Renal pelvis (tissue), 12 donors: ENCODE results near the gene OR5L2. TPM values are rescaled to one million over a fixed set of nuclear protein-coding genes. Genes with fewer than 3 reads are reported as not detected.
"Not testable (repeated sequence)": the region's sequence is repeated elsewhere in the genome, so short reads cannot be mapped to it uniquely, and the experiment has no call there.

Experiments used
- DNase-seq: peaks from one replicate; pipeline ENCODE4 v3.0.0-alpha.2; 2013
- long read RNA-seq, 16 experiments: transcript quantifications; one replicate each; lab custom pipeline, GENCODE V29; 2026
- polyA plus RNA-seq, 3 donors: library from polyadenylated mRNA; unstranded; fragments of 120-200 nt; gene quantifications; one replicate each; pipeline ENCODE4 v1.2.1, GENCODE V29; 2013; ENCODE audit not compliant: insufficient read length in 3 of 3

OR5L2 gene
- not detected for polyA plus RNA-seq
- long read RNA-seq, donor 1, result 0 reads
- long read RNA-seq, donor 2, result 0 reads
- long read RNA-seq, donor 3, result 0 reads
- long read RNA-seq, donor 4, result 0 reads
- long read RNA-seq, donor 5, result 0 reads
- long read RNA-seq, donor 6, result 0 reads
- long read RNA-seq, donor 7, result 0 reads
- long read RNA-seq, donor 8, result 0 reads
- long read RNA-seq, donor 9, result 0 reads
- long read RNA-seq, donor 10, result 0 reads
- long read RNA-seq, donor 11, result 0 reads
- long read RNA-seq, donor 12, result 0 reads
- long read RNA-seq, donor 13, result 0 reads
- long read RNA-seq, donor 14, result 0 reads
- long read RNA-seq, donor 15, result 0 reads
- long read RNA-seq, donor 16, result 0 reads

GRCh38 chr11:55826919-55827318 lies at the start of gene OR5L2:
OR5L2 (plus strand) TSS chr11:55827219; CDS start chr11:55827219, 0 bp downstream.
- no peak for DNase-seq

DNA sequence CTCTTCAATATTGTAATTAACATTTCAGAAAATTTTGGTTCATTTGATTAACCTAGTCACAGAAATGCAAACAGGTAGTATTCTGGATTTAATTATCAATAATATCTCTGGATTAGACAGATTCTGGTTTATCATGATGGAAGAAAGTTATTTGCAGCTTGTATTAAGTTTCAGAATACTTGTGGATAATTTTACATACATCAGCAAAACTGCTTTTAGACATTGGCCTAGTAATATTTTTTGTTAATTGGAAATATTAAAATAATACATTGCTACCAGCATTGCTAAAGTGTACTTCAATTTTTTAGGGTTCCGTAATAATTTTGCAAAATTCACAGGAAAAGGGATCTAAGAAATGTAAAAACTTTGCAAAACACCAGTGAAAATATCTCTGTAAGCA lies 35.4 kb upstream of the OR5L2 start:
- no peak for DNase-seq

GRCh38 chr11:55793321-55793720 lies 33.7 kb upstream of the OR5L2 start:
- no peak for DNase-seq

DNA sequence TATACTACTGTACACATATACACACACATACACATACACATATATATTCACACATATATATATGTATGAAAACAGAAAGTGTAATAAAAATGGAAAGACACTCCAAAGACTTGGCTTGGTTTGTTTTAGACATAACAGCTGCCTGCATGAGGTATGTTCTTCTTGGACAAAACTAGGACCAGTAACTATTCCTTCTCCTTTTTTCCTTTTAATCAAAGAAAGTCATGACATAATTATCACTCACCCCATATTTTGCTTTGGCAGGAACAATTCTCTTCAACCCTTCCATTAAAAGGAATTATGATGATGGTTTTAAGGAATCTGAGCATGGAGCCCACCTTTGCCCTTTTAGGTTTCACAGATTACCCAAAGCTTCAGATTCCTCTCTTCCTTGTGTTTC lies 31.8 kb upstream of the OR5L2 start, which contains the start of gene OR5D14:
Gene OR5D14, plus strand, starts transcription at position 301 of the 400 bp plus-strand sequence. Its CDS starts 0 bp downstream, at position 301.
- no peak for DNase-seq

DNA sequence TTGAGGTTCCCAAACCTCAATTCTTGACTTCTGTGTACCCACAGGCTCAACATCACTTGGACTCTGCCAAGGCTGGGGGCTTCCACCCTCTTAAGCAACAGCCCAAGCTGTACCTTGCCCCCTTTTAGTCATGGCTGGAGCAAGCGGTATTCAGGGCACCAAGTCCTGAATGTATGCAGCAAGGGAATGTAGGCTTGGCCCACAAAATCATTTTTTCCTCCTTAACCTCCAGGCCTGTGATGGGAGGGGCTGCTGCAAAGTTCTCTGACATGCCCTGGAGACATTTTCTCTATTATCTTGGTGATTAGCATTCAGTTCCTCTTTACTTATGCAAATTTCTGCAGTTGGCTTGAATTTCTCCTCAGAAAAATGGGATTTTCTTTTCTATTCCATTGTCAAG lies 20.8 kb upstream of the OR5L2 start:
- DNase-seq, result no peak

- no peak for DNase-seq
Measured at GRCh38 chr11:55811067-55811466, 16.0 kb upstream of the OR5L2 start, which contains the start of gene OR5L1. OR5L1 (plus strand) TSS chr11:55811367; CDS start chr11:55811467, 100 bp downstream.

DNA sequence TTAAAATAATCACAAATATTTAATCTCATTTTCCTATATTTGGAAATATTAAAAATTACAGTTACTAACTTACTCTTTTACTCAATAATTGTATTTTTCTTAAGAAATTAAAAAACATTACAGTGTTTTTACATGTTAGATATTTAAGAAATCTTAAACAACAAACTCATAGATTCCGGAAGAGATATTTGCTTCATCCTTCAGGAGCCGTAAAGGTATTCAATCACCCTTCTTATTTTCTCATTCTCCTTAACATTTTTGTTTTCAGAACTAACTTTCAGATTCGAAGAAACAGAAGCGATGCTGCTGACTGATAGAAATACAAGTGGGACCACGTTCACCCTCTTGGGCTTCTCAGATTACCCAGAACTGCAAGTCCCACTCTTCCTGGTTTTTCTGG lies 7.7 kb upstream of the OR5L2 start, which contains the start of gene OR5D18:
Gene OR5D18, plus strand, starts transcription at position 301 of the 400 bp plus-strand sequence. Its CDS starts 0 bp downstream, at position 301.
- no peak for DNase-seq

DNA sequence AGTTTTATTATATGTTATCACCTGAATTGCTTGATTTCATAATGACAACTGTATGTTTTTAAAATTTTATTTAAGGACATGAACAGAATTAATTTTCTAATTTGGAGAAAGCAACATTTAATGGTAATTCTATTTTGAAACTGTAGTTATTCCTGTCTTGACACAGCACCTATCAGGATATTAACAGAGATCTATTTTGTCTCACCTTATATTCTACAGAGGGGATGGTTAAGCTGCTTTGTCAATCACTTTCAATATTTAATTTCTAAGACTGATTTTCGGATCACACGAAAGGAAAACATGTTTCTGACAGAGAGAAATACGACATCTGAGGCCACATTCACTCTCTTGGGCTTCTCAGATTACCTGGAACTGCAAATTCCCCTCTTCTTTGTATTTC lies 11.4 kb downstream of the OR5L2 start, which contains the start of gene OR5D16:
Gene OR5D16, plus strand, starts transcription at position 301 of the 400 bp plus-strand sequence. Its CDS starts 0 bp downstream, at position 301.
- DNase-seq, result no peak

GRCh38 chr11:55847453-55847852 lies 20.4 kb downstream of the OR5L2 start:
- DNase-seq, result no peak

GRCh38 chr11:55849037-55849436 lies 22.0 kb downstream of the OR5L2 start:
- DNase-seq, result no peak

GRCh38 chr11:55852141-55852540 lies 25.1 kb downstream of the OR5L2 start:
- no peak for DNase-seq

DNA sequence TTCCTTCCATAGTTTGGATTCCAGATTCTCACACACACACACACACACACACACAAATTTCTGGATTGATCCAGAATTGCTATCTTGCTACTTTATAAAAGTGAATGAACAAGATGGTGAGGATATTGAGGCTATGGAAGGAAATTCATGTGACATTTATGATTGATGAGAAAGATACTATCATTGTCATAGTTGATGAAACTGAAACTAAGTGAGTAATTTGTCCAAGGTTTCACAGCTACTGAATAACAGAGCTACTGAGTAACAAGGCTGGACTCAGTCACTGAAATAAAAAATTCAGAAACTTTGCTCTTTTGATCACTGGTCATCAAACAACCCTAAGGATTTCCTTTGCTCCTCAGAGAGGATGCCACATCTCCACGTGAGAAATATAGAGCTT lies 27.7 kb downstream of the OR5L2 start:
- DNase-seq, result no peak

DNA sequence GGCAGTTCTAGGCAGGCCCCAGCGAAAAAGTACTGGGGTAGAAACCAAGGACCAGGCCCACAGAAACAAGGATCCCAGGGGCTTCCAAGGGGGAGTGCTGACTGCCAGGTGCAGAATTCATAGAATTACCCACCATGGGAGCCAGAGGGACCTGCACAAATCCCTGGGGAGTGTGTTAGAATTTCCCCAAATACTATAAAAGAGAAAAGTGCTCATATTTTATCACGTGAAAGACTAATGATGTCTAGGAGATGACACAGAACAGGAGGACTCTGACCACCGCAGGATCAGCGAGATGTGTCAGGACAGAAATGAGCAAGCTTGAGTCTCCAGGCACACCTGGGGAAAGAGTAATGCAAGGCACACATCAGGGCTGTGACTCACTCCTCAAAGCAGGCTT lies 40.3 kb downstream of the OR5L2 start:
- DNase-seq, result not testable (repeated sequence)

GRCh38 chr11:55872731-55873130 lies 45.7 kb downstream of the OR5L2 start:
- not testable (repeated sequence) for DNase-seq

GRCh38 chr11:55873146-55873545 lies 46.1 kb downstream of the OR5L2 start:
- DNase-seq, result not testable (repeated sequence)

Other genes starting within 250 kb of the OR5L2 start
- not detected for gene OR4C11, start 219.6 kb upstream of the OR5L2 start, polyA plus RNA-seq
- gene OR4P4, start 192.1 kb upstream of the OR5L2 start, polyA plus RNA-seq, result under 1 TPM; 0.06 to 0.21 (median 0.13) TPM
- gene OR4S2, start 178.9 kb upstream of the OR5L2 start, polyA plus RNA-seq, result not detected
- gene OR4C6, start 165.0 kb upstream of the OR5L2 start, polyA plus RNA-seq, result not detected
- gene OR5D13, start 53.8 kb upstream of the OR5L2 start, polyA plus RNA-seq, result not detected
- not detected for gene OR5D14, start 31.7 kb upstream of the OR5L2 start, polyA plus RNA-seq
- gene OR5L1, start 15.9 kb upstream of the OR5L2 start, polyA plus RNA-seq, result not detected
- not detected for gene OR5D18, start 7.6 kb upstream of the OR5L2 start, polyA plus RNA-seq
- gene OR5D16, start 11.5 kb downstream of the OR5L2 start, polyA plus RNA-seq, result not detected
- not detected for gene TRIM51, start 56.1 kb downstream of the OR5L2 start, polyA plus RNA-seq
- not detected for gene OR5W2, start 87.4 kb downstream of the OR5L2 start, polyA plus RNA-seq
- not detected for gene OR5I1, start 109.2 kb downstream of the OR5L2 start, polyA plus RNA-seq
- not detected for gene OR10AG1, start 142.7 kb downstream of the OR5L2 start, polyA plus RNA-seq
- not detected for gene OR5F1, start 167.4 kb downstream of the OR5L2 start, polyA plus RNA-seq
- under 1 TPM in 2 of 3 donors, not detected in 1; 0.06 to 0.09 TPM for gene OR5AS1, start 200.4 kb downstream of the OR5L2 start, polyA plus RNA-seq